Measurements from ENCODE around the gene KCTD18. TPM values are rescaled to one million over a fixed set of nuclear protein-coding genes. Genes with fewer than 3 reads are reported as not detected.

KCTD18 gene
- total and polyA plus RNA-seq, 2 of the 8 experiments (the other 6 are each of a cell fraction or from before 2014, with no cell fraction given), result 1.6 to 3.1 TPM

- TF ChIP-seq, protein P1, sequence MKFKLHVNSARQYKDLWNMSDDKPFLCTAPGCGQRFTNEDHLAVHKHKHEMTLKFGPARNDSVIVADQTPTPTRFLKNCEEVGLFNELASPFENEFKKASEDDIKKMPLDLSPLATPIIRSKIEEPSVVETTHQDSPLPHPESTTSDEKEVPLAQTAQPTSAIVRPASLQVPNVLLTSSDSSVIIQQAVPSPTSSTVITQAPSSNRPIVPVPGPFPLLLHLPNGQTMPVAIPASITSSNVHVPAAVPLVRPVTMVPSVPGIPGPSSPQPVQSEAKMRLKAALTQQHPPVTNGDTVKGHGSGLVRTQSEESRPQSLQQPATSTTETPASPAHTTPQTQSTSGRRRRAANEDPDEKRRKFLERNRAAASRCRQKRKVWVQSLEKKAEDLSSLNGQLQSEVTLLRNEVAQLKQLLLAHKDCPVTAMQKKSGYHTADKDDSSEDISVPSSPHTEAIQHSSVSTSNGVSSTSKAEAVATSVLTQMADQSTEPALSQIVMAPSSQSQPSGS (IDR thresholded peaks at IDR 0.05; ENCODE audit: low read length), result no peak
- no peak for TF ChIP-seq RNF2 (IDR thresholded peaks at IDR 0.05; ENCODE audit: borderline replicate concordance, low read depth, low read length, missing control alignments, poor library complexity, severe bottlenecking)
- TF ChIP-seq GABPA (IDR thresholded peaks at IDR 0.05; ENCODE audit: borderline replicate concordance, insufficient read depth, low read length), result no peak
These were observed 41.8 kb downstream of the KCTD18 start (continued) for GRCh38 chr2:200467806-200468681.
